ENCODE results near the gene FNDC3A.
"Not testable (repeated sequence)": the region's sequence is repeated elsewhere in the genome, so short reads cannot be mapped to it uniquely, and the experiment has no call there.

FNDC3A gene

GRCh38 chr13:48977286-48977625 lies 1.5 kb downstream of the FNDC3A start:
- no peak for DNase-seq (ENCODE audit: low spot score)

- no peak for DNase-seq (ENCODE audit: low spot score)
Observed at GRCh38 chr13:48977973-48978372, 2.3 kb downstream of the FNDC3A start.

- no peak for DNase-seq (ENCODE audit: low spot score)
Observed at GRCh38 chr13:48978942-48979601, 3.4 kb downstream of the FNDC3A start.

GRCh38 chr13:48979892-48980291 lies 4.2 kb downstream of the FNDC3A start:
- DNase-seq (ENCODE audit: low spot score) = no peak

GRCh38 chr13:48983331-48983730 lies 7.6 kb downstream of the FNDC3A start:
- no peak for DNase-seq (ENCODE audit: low spot score)

- DNase-seq (ENCODE audit: low spot score) = no peak
Observed at GRCh38 chr13:48985756-48986155, 10.0 kb downstream of the FNDC3A start.

GRCh38 chr13:48990900-48991299 lies 15.2 kb downstream of the FNDC3A start:
- DNase-seq (ENCODE audit: low spot score) = no peak

- no peak for DNase-seq (ENCODE audit: low spot score)
Observed at GRCh38 chr13:48993150-48993549, 17.4 kb downstream of the FNDC3A start.

GRCh38 chr13:48994706-48995105 lies 19.0 kb downstream of the FNDC3A start:
- no peak for DNase-seq (ENCODE audit: low spot score)

- no peak for DNase-seq (ENCODE audit: low spot score)
Observed at GRCh38 chr13:48998641-48999292, 23.1 kb downstream of the FNDC3A start.

- DNase-seq (ENCODE audit: low spot score) = no peak
Observed at GRCh38 chr13:49000247-49000646, 24.5 kb downstream of the FNDC3A start.

- DNase-seq (ENCODE audit: low spot score) = not testable (repeated sequence)
Observed at GRCh38 chr13:49018986-49019635, 43.4 kb downstream of the FNDC3A start.

- DNase-seq (ENCODE audit: low spot score) = no peak
Observed at GRCh38 chr13:49020328-49020727, 44.6 kb downstream of the FNDC3A start.

- DNase-seq (ENCODE audit: low spot score) = no peak
Observed at GRCh38 chr13:49020940-49021553, 45.3 kb downstream of the FNDC3A start.

GRCh38 chr13:49021953-49022352 lies 46.2 kb downstream of the FNDC3A start:
- no peak for DNase-seq (ENCODE audit: low spot score)

GRCh38 chr13:49022472-49023144 lies 46.9 kb downstream of the FNDC3A start:
- no peak for DNase-seq (ENCODE audit: low spot score)

- no peak for DNase-seq (ENCODE audit: low spot score)
Observed at GRCh38 chr13:49023431-49023830, 47.7 kb downstream of the FNDC3A start.

- no peak for DNase-seq (ENCODE audit: low spot score)
Observed at GRCh38 chr13:49026851-49027250, 51.1 kb downstream of the FNDC3A start.

GRCh38 chr13:49029570-49029969 lies 53.9 kb downstream of the FNDC3A start:
- no peak for DNase-seq (ENCODE audit: low spot score)

- DNase-seq (ENCODE audit: low spot score) = no peak
Observed at GRCh38 chr13:49030213-49030612, 54.5 kb downstream of the FNDC3A start.

- no peak for DNase-seq (ENCODE audit: low spot score)
Observed at GRCh38 chr13:49040872-49041271, 65.2 kb downstream of the FNDC3A start.

- DNase-seq (ENCODE audit: low spot score) = no peak
Observed at GRCh38 chr13:49042476-49042875, 66.8 kb downstream of the FNDC3A start.

GRCh38 chr13:49044008-49044407 lies 68.3 kb downstream of the FNDC3A start:
- DNase-seq (ENCODE audit: low spot score) = no peak
